ENCODE results near the gene VPS37D. TPM values are rescaled to one million over a fixed set of nuclear protein-coding genes. Genes with fewer than 3 reads are reported as not detected.

The VPS37D gene
- total and polyA plus RNA-seq, 2 experiments from 2014 or later, result 2.2 to 7.0 TPM

GRCh38 chr7:73633323-73633722, 34.3 kb upstream of the VPS37D start (continued):
- TF ChIP-seq ZNF462 (CRISPR knock-in tag; IDR thresholded peaks at IDR 0.05) (no peak), CREB1 (CRISPR knock-in tag; IDR thresholded peaks at IDR 0.05; ENCODE audit: low read depth) (no peak), JUNB (IDR thresholded peaks at IDR 0.05; ENCODE audit: unreplicated experiment) (no peak), ZNF331 (CRISPR knock-in tag; IDR thresholded peaks at IDR 0.05; ENCODE audit: low read depth) (no peak), EZH2 (IDR thresholded peaks at IDR 0.05; ENCODE audit: low read depth, unreplicated experiment) (no peak)
- TF ChIP-seq, protein P1, sequence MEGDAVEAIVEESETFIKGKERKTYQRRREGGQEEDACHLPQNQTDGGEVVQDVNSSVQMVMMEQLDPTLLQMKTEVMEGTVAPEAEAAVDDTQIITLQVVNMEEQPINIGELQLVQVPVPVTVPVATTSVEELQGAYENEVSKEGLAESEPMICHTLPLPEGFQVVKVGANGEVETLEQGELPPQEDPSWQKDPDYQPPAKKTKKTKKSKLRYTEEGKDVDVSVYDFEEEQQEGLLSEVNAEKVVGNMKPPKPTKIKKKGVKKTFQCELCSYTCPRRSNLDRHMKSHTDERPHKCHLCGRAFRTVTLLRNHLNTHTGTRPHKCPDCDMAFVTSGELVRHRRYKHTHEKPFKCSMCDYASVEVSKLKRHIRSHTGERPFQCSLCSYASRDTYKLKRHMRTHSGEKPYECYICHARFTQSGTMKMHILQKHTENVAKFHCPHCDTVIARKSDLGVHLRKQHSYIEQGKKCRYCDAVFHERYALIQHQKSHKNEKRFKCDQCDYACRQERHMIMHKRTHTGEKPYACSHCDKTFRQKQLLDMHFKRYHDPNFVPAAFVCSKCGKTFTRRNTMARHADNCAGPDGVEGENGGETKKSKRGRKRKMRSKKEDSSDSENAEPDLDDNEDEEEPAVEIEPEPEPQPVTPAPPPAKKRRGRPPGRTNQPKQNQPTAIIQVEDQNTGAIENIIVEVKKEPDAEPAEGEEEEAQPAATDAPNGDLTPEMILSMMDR (conservative IDR thresholded peaks at IDR 0.05; ENCODE audit: low read depth in 2 of 2), result no peak

DNA sequence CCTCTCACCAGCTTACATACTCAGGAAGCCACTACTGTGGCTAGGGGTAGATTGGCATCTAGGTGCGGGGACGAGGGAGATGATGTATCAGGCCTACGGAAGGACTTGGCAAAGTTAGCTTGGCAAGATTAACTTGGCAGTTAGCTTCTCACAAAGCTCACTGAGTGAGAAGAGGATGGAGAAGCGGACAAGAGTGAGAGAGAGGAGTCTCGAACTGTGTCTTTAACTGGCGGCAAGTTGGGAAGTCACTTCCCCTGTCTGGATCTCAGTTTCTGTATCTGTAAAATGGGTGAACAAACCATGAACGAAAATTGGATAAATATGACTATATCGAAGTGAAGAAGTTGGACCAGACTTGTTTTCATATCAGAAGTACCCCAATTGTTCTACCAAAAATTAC, 33.8 kb upstream of the VPS37D start:
- Histone ChIP-seq H3F3A (replicated peaks; ENCODE audit: low read depth) (no peaks in the 10 kb centered on the region), H3K79me2 (replicated peaks; ENCODE audit: insufficient read depth) (no peaks in the 10 kb centered on the region), H3K4me2 (no peak overlapping the region), H3K36me3 (ENCODE audit: insufficient read depth) (no peaks in the 10 kb centered on the region), H3K4me1 (ENCODE audit: insufficient read depth) (no peaks in the 10 kb centered on the region), H3K27me3 (ENCODE audit: insufficient read depth) (no peaks in the 10 kb centered on the region), H3K4me3 (no peak overlapping the region), H3K27ac (ENCODE audit: low read depth) (no peak overlapping the region), H4K20me1 (replicated peaks; ENCODE audit: insufficient read depth) (no peaks in the 10 kb centered on the region; the same call in 1 of the 2 replicates), H2AFZ (no peak overlapping the region), H3K9me2 (ENCODE audit: insufficient read depth) (no peaks in the 10 kb centered on the region; the same call in 1 of the 2 replicates)
- H3K27me3 Mint-ChIP-seq (ENCODE audit: insufficient read depth, low read depth, poor library complexity), result peaks cover 14% of the 10 kb centered on the region
- DNase-seq (ENCODE audit: low spot score), result no peak
- H3K36me3 Mint-ChIP-seq (ENCODE audit: low read depth), result no peaks in the 10 kb centered on the region; the same call in 2 of the 3 replicates
- no peak overlapping the region for H3K27ac Mint-ChIP-seq
- peaks cover 3% of the 10 kb centered on the region; the same call in 2 of the 3 replicates for H3K4me1 Mint-ChIP-seq
- no peak for ATAC-seq
- H3K4me3 Mint-ChIP-seq, result no peak overlapping the region
- H3K9me3 Mint-ChIP-seq, result no peaks in the 10 kb centered on the region; the same call in 2 of the 3 replicates
- TF ChIP-seq JUNB (IDR thresholded peaks at IDR 0.05; ENCODE audit: unreplicated experiment) (no peak), EZH2phosphoT487 (IDR thresholded peaks at IDR 0.05; ENCODE audit: unreplicated experiment) (no peak), STAT1 (IDR thresholded peaks at IDR 0.05; ENCODE audit: unreplicated experiment) (no peak), NANOG (IDR thresholded peaks at IDR 0.05; ENCODE audit: borderline replicate concordance) (no peak), ZNF114 (CRISPR knock-in tag; IDR thresholded peaks at IDR 0.05) (no peak), EZH2 (IDR thresholded peaks at IDR 0.05; ENCODE audit: low read depth, unreplicated experiment) (no peak), CREB1 (CRISPR knock-in tag; IDR thresholded peaks at IDR 0.05; ENCODE audit: low read depth) (no peak), ZNF331 (CRISPR knock-in tag; IDR thresholded peaks at IDR 0.05; ENCODE audit: low read depth) (no peak)
- TF ChIP-seq, protein P2, sequence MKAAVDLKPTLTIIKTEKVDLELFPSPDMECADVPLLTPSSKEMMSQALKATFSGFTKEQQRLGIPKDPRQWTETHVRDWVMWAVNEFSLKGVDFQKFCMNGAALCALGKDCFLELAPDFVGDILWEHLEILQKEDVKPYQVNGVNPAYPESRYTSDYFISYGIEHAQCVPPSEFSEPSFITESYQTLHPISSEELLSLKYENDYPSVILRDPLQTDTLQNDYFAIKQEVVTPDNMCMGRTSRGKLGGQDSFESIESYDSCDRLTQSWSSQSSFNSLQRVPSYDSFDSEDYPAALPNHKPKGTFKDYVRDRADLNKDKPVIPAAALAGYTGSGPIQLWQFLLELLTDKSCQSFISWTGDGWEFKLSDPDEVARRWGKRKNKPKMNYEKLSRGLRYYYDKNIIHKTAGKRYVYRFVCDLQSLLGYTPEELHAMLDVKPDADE (IDR thresholded peaks at IDR 0.05), result no peak
- TF ChIP-seq, protein P3, sequence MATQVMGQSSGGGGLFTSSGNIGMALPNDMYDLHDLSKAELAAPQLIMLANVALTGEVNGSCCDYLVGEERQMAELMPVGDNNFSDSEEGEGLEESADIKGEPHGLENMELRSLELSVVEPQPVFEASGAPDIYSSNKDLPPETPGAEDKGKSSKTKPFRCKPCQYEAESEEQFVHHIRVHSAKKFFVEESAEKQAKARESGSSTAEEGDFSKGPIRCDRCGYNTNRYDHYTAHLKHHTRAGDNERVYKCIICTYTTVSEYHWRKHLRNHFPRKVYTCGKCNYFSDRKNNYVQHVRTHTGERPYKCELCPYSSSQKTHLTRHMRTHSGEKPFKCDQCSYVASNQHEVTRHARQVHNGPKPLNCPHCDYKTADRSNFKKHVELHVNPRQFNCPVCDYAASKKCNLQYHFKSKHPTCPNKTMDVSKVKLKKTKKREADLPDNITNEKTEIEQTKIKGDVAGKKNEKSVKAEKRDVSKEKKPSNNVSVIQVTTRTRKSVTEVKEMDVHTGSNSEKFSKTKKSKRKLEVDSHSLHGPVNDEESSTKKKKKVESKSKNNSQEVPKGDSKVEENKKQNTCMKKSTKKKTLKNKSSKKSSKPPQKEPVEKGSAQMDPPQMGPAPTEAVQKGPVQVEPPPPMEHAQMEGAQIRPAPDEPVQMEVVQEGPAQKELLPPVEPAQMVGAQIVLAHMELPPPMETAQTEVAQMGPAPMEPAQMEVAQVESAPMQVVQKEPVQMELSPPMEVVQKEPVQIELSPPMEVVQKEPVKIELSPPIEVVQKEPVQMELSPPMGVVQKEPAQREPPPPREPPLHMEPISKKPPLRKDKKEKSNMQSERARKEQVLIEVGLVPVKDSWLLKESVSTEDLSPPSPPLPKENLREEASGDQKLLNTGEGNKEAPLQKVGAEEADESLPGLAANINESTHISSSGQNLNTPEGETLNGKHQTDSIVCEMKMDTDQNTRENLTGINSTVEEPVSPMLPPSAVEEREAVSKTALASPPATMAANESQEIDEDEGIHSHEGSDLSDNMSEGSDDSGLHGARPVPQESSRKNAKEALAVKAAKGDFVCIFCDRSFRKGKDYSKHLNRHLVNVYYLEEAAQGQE (IDR thresholded peaks at IDR 0.05; ENCODE audit: unreplicated experiment), result no peak

All from GM23338 (cell line).